Measurements from ENCODE around the gene RTN4RL2.

RTN4RL2 gene

DNA sequence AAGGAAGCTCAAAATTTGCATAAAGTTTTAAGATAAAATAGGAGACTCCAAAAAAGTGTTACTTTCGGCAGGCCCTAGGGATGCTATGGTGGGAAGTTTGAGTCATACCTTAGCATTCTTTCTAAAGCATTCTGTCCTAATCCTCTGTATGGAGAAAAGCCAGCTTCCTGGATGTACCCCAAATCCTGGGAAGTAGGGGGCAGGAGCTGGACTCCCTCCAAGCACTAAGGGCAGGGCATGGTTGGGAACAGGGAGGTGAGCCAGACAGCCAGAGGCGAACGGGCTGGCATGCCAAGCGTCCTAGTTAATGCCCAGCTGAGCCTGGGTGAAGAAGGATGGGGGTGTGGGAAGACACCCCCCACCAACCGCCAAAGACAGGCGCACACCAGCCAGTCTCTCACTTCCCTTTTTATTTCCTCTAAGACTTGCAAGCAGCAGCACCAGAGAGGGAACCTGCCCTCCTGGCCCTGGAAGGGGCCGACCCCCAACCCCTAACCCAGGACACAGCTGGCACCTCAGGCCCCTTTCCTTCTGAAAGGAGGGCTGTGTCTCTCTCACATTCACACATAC is 23.9 kb downstream of the RTN4RL2 start:
- H3K4me1 ChIP-seq (ENCODE audit: control insufficient read depth, insufficient read depth, low read length) = peaks cover 19% of the 10 kb centered on the region
- H3K9ac ChIP-seq (ENCODE audit: low read length) = no peak overlapping the region
- no peak overlapping the region for H3K4me3 ChIP-seq (ENCODE audit: low read depth, low read length)
- peaks cover 35% of the 10 kb centered on the region for H3K27me3 ChIP-seq (ENCODE audit: control insufficient read depth, insufficient read depth, low read length)
- H3K36me3 ChIP-seq (ENCODE audit: control insufficient read depth, insufficient read depth, low read length) = peaks cover 28% of the 10 kb centered on the region
- H3K9me3 ChIP-seq (ENCODE audit: control insufficient read depth, insufficient read depth, low read depth, low read length) = no peaks in the 10 kb centered on the region
- H3K27ac ChIP-seq (ENCODE audit: low read depth, low read length) = no peak overlapping the region

DNA sequence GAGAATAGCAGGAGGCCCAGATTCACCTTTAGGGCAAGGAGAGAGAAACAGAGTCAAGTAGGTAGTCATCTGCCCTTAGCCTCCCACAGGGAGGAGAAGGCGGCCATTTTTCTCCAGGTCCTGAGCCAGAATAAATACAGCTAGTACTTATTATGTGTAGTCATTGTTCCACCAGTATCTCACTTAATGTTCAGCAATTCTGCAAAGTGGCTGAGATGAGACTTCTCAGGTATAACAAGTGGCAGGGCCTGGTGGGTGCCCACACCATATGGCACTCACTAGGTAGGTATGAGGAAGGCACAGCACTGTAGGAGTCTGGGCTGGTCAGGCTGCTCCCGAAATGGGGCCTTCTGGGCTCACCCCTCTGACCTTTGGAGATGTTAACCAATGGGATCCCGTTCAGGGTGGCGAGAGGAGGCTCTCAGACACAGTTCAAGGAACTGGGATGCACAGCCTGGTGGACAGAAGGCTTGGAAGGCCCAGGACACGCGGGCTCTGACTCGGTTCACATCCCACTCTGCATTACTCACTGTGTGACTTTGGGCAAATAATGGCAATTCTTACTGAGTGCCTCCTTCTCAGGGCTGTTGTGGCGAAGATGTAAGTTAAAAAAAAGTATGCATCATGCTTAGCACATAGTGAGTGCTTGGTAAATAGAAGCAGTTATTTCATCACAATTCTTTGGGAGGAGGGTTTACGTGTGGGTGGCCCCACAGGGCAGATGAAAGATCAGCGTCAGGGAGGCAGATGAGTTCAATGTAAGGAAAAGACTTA is 25.1 kb downstream of the RTN4RL2 start:
- peaks cover 32% of the 10 kb centered on the region for H3K36me3 ChIP-seq (ENCODE audit: control insufficient read depth, insufficient read depth, low read length)
- peaks cover 15% of the 10 kb centered on the region for H3K4me1 ChIP-seq (ENCODE audit: control insufficient read depth, insufficient read depth, low read length)
- no peak overlapping the region for H3K4me3 ChIP-seq (ENCODE audit: low read depth, low read length)
- H3K27me3 ChIP-seq (ENCODE audit: control insufficient read depth, insufficient read depth, low read length) = peaks cover 32% of the 10 kb centered on the region
- H3K9ac ChIP-seq (ENCODE audit: low read length) = no peak overlapping the region
- no peaks in the 10 kb centered on the region for H3K9me3 ChIP-seq (ENCODE audit: control insufficient read depth, insufficient read depth, low read depth, low read length)
- no peak overlapping the region for H3K27ac ChIP-seq (ENCODE audit: low read depth, low read length)

DNA sequence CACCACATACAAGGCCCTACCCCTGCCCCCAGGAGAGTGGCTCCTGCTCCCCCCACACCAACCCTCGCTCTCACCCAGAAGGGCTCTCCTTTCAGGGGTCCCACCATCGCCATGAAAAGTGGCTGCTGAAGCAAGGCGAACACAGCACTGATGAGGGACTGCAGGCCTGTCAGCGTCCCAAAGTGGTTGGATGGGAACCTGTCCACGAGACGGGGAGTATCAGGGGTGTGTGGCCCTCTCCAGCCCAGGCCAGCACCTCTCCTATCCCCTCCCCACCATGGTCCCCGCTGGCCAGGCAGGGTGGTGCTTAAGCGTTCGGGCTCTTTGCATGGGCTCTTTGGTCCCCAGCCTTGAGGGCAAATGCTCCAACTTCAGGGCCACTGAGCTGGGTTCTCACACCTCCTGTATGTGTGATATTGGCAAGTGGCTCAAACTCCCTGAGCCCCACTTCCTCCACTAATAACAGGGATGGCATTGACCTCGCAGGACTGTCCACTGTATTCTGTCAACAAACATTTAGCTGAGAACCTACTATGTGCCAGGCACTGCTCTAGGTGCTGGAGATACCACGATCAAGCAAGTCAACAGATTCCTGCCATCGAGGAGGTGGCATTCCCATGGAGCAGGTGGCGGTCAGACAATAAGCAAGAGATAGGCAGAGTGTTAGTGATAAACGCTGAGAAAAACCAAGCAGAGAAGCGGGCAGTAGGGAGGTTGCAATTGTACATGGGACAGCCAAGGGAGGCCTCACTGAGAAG is 26.9 kb downstream of the RTN4RL2 start:
- Histone ChIP-seq H3K9me3 (ENCODE audit: control insufficient read depth, insufficient read depth, low read depth, low read length) (no peaks in the 10 kb centered on the region), H3K9ac (ENCODE audit: low read length) (no peak overlapping the region), H3K36me3 (ENCODE audit: control insufficient read depth, insufficient read depth, low read length) (peaks cover 44% of the 10 kb centered on the region)

GRCh38 chr11:57487920-57488659 is 27.8 kb downstream of the RTN4RL2 start:
- Histone ChIP-seq H3K9ac (ENCODE audit: low read length) (no peak overlapping the region), H3K4me1 (ENCODE audit: control insufficient read depth, insufficient read depth, low read length) (peaks cover 7% of the 10 kb centered on the region), H3K36me3 (ENCODE audit: control insufficient read depth, insufficient read depth, low read length) (peaks cover 44% of the 10 kb centered on the region), H3K4me3 (ENCODE audit: low read depth, low read length) (no peak overlapping the region), H3K9me3 (ENCODE audit: control insufficient read depth, insufficient read depth, low read depth, low read length) (no peaks in the 10 kb centered on the region), H3K27ac (ENCODE audit: low read depth, low read length) (no peak overlapping the region), H3K27me3 (ENCODE audit: control insufficient read depth, insufficient read depth, low read length) (peaks cover 7% of the 10 kb centered on the region)

More for the DNA sequence above, 26.9 kb downstream of the RTN4RL2 start:
- Histone ChIP-seq H3K27ac (ENCODE audit: low read depth, low read length) (no peak overlapping the region), H3K27me3 (ENCODE audit: control insufficient read depth, insufficient read depth, low read length) (peaks cover 15% of the 10 kb centered on the region), H3K4me3 (ENCODE audit: low read depth, low read length) (no peak overlapping the region), H3K4me1 (ENCODE audit: control insufficient read depth, insufficient read depth, low read length) (peaks cover 7% of the 10 kb centered on the region)

DNA sequence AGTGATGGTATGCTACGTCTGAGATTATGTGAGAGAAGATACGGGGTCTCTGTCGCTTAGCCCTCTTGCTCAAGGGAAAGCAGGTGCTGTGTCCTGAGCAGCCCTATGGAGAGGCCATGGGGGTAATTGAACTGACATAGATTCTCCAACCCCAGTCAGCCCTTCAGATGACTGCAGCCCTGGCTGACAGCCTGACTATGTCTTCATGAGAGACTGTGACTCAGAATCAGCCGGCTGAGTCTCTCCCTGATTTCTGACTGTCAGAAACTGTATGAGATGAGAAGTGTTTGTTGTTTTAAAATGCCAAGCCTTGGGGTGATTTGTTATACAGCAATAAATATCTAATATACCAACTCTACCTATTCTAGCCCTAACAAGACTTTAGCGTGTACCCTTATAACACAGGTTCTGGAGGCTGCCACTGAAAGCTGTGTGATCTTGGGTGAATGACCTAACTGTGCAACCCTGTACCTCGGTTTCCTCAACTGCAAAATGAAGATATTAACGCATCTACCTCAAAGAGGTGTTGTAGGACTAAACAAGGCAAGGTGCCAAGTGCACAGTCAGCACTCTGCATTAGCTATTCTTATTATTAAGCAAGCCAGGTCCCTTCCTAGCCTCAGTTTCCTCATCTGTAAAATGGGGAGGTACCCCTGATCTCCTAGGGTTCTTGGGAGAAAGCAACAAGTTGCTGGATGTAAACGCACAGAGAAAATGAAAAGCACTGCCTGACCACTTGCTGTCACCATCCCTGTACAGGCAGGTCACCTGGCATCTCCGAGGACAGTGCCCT is 30.3 kb downstream of the RTN4RL2 start:
- no peaks in the 10 kb centered on the region for H3K9me3 ChIP-seq (ENCODE audit: control insufficient read depth, insufficient read depth, low read depth, low read length)
- no peak overlapping the region for H3K9ac ChIP-seq (ENCODE audit: low read length)
- peaks cover 41% of the 10 kb centered on the region for H3K36me3 ChIP-seq (ENCODE audit: control insufficient read depth, insufficient read depth, low read length)

GRCh38 chr11:57491371-57492061 is 31.2 kb downstream of the RTN4RL2 start:
- Histone ChIP-seq H3K9me3 (ENCODE audit: control insufficient read depth, insufficient read depth, low read depth, low read length) (no peaks in the 10 kb centered on the region), H3K27ac (ENCODE audit: low read depth, low read length) (no peak overlapping the region), H3K4me1 (ENCODE audit: control insufficient read depth, insufficient read depth, low read length) (peaks cover 12% of the 10 kb centered on the region), H3K27me3 (ENCODE audit: control insufficient read depth, insufficient read depth, low read length) (no peaks in the 10 kb centered on the region), H3K36me3 (ENCODE audit: control insufficient read depth, insufficient read depth, low read length) (peaks cover 40% of the 10 kb centered on the region), H3K4me3 (ENCODE audit: low read depth, low read length) (no peak overlapping the region), H3K9ac (ENCODE audit: low read length) (no peak overlapping the region)

More for the DNA sequence above, 30.3 kb downstream of the RTN4RL2 start:
- H3K4me3 ChIP-seq (ENCODE audit: low read depth, low read length) = no peak overlapping the region
- H3K27me3 ChIP-seq (ENCODE audit: control insufficient read depth, insufficient read depth, low read length) = no peaks in the 10 kb centered on the region
- no peak overlapping the region for H3K27ac ChIP-seq (ENCODE audit: low read depth, low read length)
- peaks cover 12% of the 10 kb centered on the region for H3K4me1 ChIP-seq (ENCODE audit: control insufficient read depth, insufficient read depth, low read length)

DNA sequence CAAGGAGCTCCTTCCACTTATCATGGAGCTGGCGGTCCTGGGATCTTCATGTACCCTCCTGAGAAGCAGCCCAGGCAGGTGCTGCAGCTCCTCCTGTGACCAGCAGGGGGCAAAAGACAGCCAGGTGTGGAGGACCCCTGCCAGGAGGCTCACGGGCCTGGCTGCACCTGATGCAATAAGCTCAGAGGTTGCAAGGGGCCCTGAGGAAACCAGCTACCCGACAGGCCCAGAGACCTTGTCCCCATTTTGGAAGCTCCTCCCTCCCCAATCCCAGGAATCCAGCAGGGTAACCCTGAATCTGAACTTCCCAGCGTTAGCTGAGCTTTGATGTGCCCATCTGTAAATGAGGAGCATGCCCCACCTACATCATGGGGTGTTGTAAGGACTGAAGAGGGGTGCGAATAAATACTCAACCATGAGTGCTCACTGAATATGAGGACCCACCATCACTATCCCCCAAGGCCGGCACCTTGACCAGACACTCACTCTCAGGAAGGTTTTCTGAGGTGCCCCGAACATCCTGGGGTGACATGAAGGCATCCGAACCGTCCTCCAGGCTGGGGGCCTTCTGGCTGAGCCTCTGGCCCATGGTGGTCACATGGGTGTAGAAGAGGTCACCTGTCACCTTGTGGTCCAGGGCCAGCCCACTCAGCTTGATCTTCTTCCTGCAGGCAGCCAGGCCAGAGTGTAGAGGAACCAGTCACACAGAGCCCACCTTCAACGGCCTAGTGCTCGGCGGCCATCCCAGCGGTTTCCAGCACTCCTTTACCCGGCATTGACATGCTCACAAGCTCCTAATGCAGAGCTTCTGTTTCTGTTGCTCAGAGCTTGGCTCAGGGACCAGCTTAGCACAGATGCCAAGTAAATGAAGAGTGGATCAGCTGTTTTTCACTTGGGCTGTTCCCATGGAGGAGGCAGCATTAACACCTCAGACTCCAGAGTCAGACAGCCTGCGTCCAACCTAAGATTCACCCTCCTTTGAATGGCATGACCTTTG is 33.5 kb downstream of the RTN4RL2 start:
- H3K27me3 ChIP-seq (ENCODE audit: control insufficient read depth, insufficient read depth, low read length) = no peaks in the 10 kb centered on the region
- peaks cover 30% of the 10 kb centered on the region for H3K36me3 ChIP-seq (ENCODE audit: control insufficient read depth, insufficient read depth, low read length)
- no peaks in the 10 kb centered on the region for H3K9me3 ChIP-seq (ENCODE audit: control insufficient read depth, insufficient read depth, low read depth, low read length)
- H3K4me3 ChIP-seq (ENCODE audit: low read depth, low read length) = no peak overlapping the region
- peak overlapping the region; percentile 73 for H3K9ac ChIP-seq (ENCODE audit: low read length)
- peaks cover 12% of the 10 kb centered on the region for H3K4me1 ChIP-seq (ENCODE audit: control insufficient read depth, insufficient read depth, low read length)
- H3K27ac ChIP-seq (ENCODE audit: low read depth, low read length) = peak overlapping the region; percentile 92

- no peaks in the 10 kb centered on the region for H3K27me3 ChIP-seq (ENCODE audit: control insufficient read depth, insufficient read depth, low read length)
- no peak overlapping the region for H3K27ac ChIP-seq (ENCODE audit: low read depth, low read length)
- H3K4me3 ChIP-seq (ENCODE audit: low read depth, low read length) = no peak overlapping the region
- peaks cover 14% of the 10 kb centered on the region; the same call in 1 of the 2 replicates for H3K36me3 ChIP-seq (ENCODE audit: control insufficient read depth, insufficient read depth, low read length)
- no peaks in the 10 kb centered on the region for H3K9me3 ChIP-seq (ENCODE audit: control insufficient read depth, insufficient read depth, low read depth, low read length)
- no peak overlapping the region for H3K9ac ChIP-seq (ENCODE audit: low read length)
- peaks cover 30% of the 10 kb centered on the region for H3K4me1 ChIP-seq (ENCODE audit: control insufficient read depth, insufficient read depth, low read length)
These were observed 35.9 kb downstream of the RTN4RL2 start for GRCh38 chr11:57496109-57496820.
